KMS-11 (cell line): Measurements from ENCODE around the gene SHROOM3.

ENCODE experiments used
- H2AFZ ChIP-seq: fragments of 200-600 bp; sonication (generic); 2 replicates; pipeline ENCODE4 v1.6.1; 2016; ENCODE audit warnings: antibody characterized with exemption, mixed run types, low read depth
- H3K27ac ChIP-seq: fragments of 200-600 bp; sonication (generic); 2 replicates; pipeline ENCODE4 v1.6.1; 2016; ENCODE audit warnings: mild to moderate bottlenecking, mixed run types
- H3K27me3 ChIP-seq: fragments of 200-600 bp; sonication (generic); 2 replicates; pipeline ENCODE4 v1.6.1; 2017; ENCODE audit warnings: mild to moderate bottlenecking, low read depth, mixed run types, moderate library complexity; ENCODE audit not compliant: insufficient read depth
- H3K36me3 ChIP-seq: fragments of 200-600 bp; sonication (generic); 2 replicates; pipeline ENCODE4 v1.6.1; 2017; ENCODE audit warnings: mild to moderate bottlenecking, mixed run types; ENCODE audit not compliant: insufficient read depth
- H3K4me1 ChIP-seq: fragments of 200-600 bp; sonication (generic); 2 replicates; pipeline ENCODE4 v1.6.1; 2016; ENCODE audit warnings: mild to moderate bottlenecking, low read depth, mixed run types; ENCODE audit not compliant: poor library complexity, severe bottlenecking
- H3K4me2 ChIP-seq: fragments of 200-600 bp; sonication (generic); 2 replicates; pipeline ENCODE4 v1.7.0; 2016; ENCODE audit warnings: mild to moderate bottlenecking, mixed run types
- H3K4me3 ChIP-seq: fragments of 200-600 bp; sonication (generic); IDR thresholded peaks from 2 replicates; pipeline ENCODE4 v1.6.1; 2017; ENCODE audit warnings: low read depth, low read length, mixed read lengths; ENCODE audit not compliant: insufficient read depth
- H3K79me2 ChIP-seq: fragments of 200-600 bp; sonication (generic); 2 replicates; pipeline ENCODE4 v1.6.1; 2016; ENCODE audit warnings: low read depth, mixed run types; ENCODE audit not compliant: insufficient read depth
- H3K9ac ChIP-seq: fragments of 200-600 bp; sonication (generic); 2 replicates; pipeline ENCODE4 v1.6.1; 2016; ENCODE audit warnings: mild to moderate bottlenecking, mixed run types
- H4K20me1 ChIP-seq: fragments of 200-600 bp; sonication (generic); 2 replicates; pipeline ENCODE4 v1.6.1; 2016; ENCODE audit warnings: mild to moderate bottlenecking, mixed run types; ENCODE audit not compliant: insufficient read depth
- CTCF ChIP-seq: fragments of 200-600 bp; sonication (generic); conservative IDR thresholded peaks from 2 replicates; pipeline ENCODE4 v1.6.1; 2017; ENCODE audit warnings: low read depth, mild to moderate bottlenecking, antibody characterized with exemption, low read length, moderate library complexity, mixed read lengths

Gene SHROOM3

GRCh38 chr4:76488888-76489685, 54.1 kb downstream of the SHROOM3 start:
- Histone ChIP-seq H3K27ac (peak overlapping the region; percentile 66), H3K4me2 (peak overlapping the region; percentile 75), H2AFZ (peak overlapping the region; percentile 3; the same call in 1 of the 2 replicates), H3K79me2 (no peaks in the 10 kb centered on the region), H3K4me1 (peaks cover 69% of the 10 kb centered on the region), H3K9ac (no peak overlapping the region; the same call in 1 of the 2 replicates), H4K20me1 (no peaks in the 10 kb centered on the region), H3K36me3 (no peaks in the 10 kb centered on the region), H3K27me3 (no peaks in the 10 kb centered on the region), H3K4me3 (no peak overlapping the region)
- no peak for TF ChIP-seq CTCF

- peak overlapping the region; percentile 66 for H3K27ac ChIP-seq
- H3K4me2 ChIP-seq: peak overlapping the region; percentile 75
- no peak overlapping the region; the same call in 1 of the 2 replicates for H3K9ac ChIP-seq
- H3K4me3 ChIP-seq: no peak overlapping the region
- no peak for TF ChIP-seq CTCF
- peaks cover 71% of the 10 kb centered on the region for H3K4me1 ChIP-seq
- H4K20me1 ChIP-seq: no peaks in the 10 kb centered on the region
- H3K36me3 ChIP-seq: no peaks in the 10 kb centered on the region
- H3K79me2 ChIP-seq: no peaks in the 10 kb centered on the region
- peak overlapping the region; percentile 3; the same call in 1 of the 2 replicates for H2AFZ ChIP-seq
- no peaks in the 10 kb centered on the region for H3K27me3 ChIP-seq
Observed at GRCh38 chr4:76489686-76490161, 54.7 kb downstream of the SHROOM3 start.

GRCh38 chr4:76492055-76492454, 57.0 kb downstream of the SHROOM3 start:
- peaks cover 67% of the 10 kb centered on the region for H3K4me1 ChIP-seq
- H3K27me3 ChIP-seq: no peaks in the 10 kb centered on the region
- no peak overlapping the region for H3K9ac ChIP-seq
- no peak overlapping the region for H3K4me3 ChIP-seq
- H2AFZ ChIP-seq: no peak overlapping the region
- no peak overlapping the region for H3K27ac ChIP-seq
- H4K20me1 ChIP-seq: no peaks in the 10 kb centered on the region
- no peak for TF ChIP-seq CTCF
- no peaks in the 10 kb centered on the region for H3K36me3 ChIP-seq
- no peak overlapping the region for H3K4me2 ChIP-seq
- H3K79me2 ChIP-seq: no peaks in the 10 kb centered on the region

GRCh38 chr4:76494243-76494642, 59.2 kb downstream of the SHROOM3 start:
- no peak overlapping the region for H3K4me3 ChIP-seq
- H4K20me1 ChIP-seq: no peaks in the 10 kb centered on the region
- H3K36me3 ChIP-seq: no peaks in the 10 kb centered on the region
- peaks cover 67% of the 10 kb centered on the region for H3K4me1 ChIP-seq
- no peaks in the 10 kb centered on the region for H3K27me3 ChIP-seq
- no peak overlapping the region for H3K4me2 ChIP-seq
- H3K79me2 ChIP-seq: no peaks in the 10 kb centered on the region
- H3K27ac ChIP-seq: no peak overlapping the region
- H3K9ac ChIP-seq: no peak overlapping the region
- TF ChIP-seq CTCF: no peak
- no peak overlapping the region for H2AFZ ChIP-seq
